Esophagus muscularis mucosa (tissue), 4 donors: ENCODE data around the gene HOXC12. TPM values are rescaled to one million over a fixed set of nuclear protein-coding genes. Genes with fewer than 3 reads are reported as not detected.

ENCODE experiments used
- DNase-seq: peaks from one replicate; pipeline ENCODE4 v3.0.0-alpha.2; 2017; ENCODE audit errors: extremely low spot score
- H3K27ac ChIP-seq, 4 donors: fragments of 200-600 bp; sonication (generic); replicated peaks in 1 of 4; 1 replicate in 3 of 4; 2 replicates in 1 of 4; pipeline ENCODE4 v1.5.1; 2016 to 2019; ENCODE audit warnings: mild to moderate bottlenecking in 1 of 4
- H3K27me3 ChIP-seq, 4 donors: fragments of 200-600 bp; sonication (generic); one replicate each; pipeline versions ENCODE4 v1.5.1 to v1.6.0; 2016 to 2019
- H3K36me3 ChIP-seq, 4 donors: fragments of 200-600 bp; sonication (generic); one replicate each; pipeline ENCODE4 v1.5.1; 2016 to 2019
- H3K4me1 ChIP-seq, 4 donors: fragments of 200-600 bp; sonication (generic); one replicate each; pipeline ENCODE4 v1.5.1; 2016 to 2019
- H3K4me3 ChIP-seq, 4 donors: fragments of 200-600 bp; sonication (generic); 1 replicate in 2 of 4; 2 replicates in 2 of 4; pipeline ENCODE4 v1.5.1; 2016 to 2019; ENCODE audit warnings: mild to moderate bottlenecking in 4 of 4, moderate library complexity in 1 of 4
- H3K9me3 ChIP-seq, 4 donors: fragments of 200-600 bp; sonication (generic); 1 replicate in 3 of 4; 2 replicates in 1 of 4; pipeline ENCODE4 v1.5.1; 2016 to 2019
- EP300 ChIP-seq: sonication (generic); formaldehyde crosslinking; IDR thresholded peaks from one replicate; pipeline ENCODE4 v1.6.1; 2017; ENCODE audit warnings: antibody characterized with exemption
- POLR2A ChIP-seq: fragments of 450-650 bp; IDR thresholded peaks from one replicate; pipeline ENCODE4 v1.6.1; 2017; ENCODE audit warnings: antibody characterized with exemption, moderate library complexity, mild to moderate bottlenecking, low read depth
- POLR2AphosphoS5 ChIP-seq, 2 donors: sonication (generic); formaldehyde crosslinking; IDR thresholded peaks; one replicate each; pipeline ENCODE4 v1.6.1; 2017; ENCODE audit warnings: antibody characterized with exemption in 2 of 2
- WGBS: methylation state at CpG from one replicate; pipeline ENCODE4 v1.1.5; 2018; 5-methylcytosine and 5-hydroxymethylcytosine counted together
- intact Hi-C: fragments of 100-400 bp; cut with DNase I; formaldehyde crosslinking; loops from one replicate; pipeline ENCODE4 v1.15.1; 2023
- total RNA-seq, 4 donors: library from RNA; depleted of rRNA; stranded (reverse); fragments of >200 nt; gene quantifications; one replicate each; pipeline versions ENCODE4 v1.1.0 to v1.2.1, GENCODE V29; 2016
- TF ChIP-seq, protein P1 (sequence below), 3 experiments: fragments of 200-600 bp in 2 of 3; fragments of 450-650 bp in 1 of 3; sonication (generic) in 2 of 3; IDR thresholded peaks; one replicate each; pipeline ENCODE4 v1.5.1; 2017 to 2019; ENCODE audit warnings: antibody characterized with exemption in 3 of 3, mild to moderate bottlenecking in 2 of 3, moderate library complexity in 1 of 3

The HOXC12 gene
- total RNA-seq, 4 donors from 2014 or later: not detected

DNA sequence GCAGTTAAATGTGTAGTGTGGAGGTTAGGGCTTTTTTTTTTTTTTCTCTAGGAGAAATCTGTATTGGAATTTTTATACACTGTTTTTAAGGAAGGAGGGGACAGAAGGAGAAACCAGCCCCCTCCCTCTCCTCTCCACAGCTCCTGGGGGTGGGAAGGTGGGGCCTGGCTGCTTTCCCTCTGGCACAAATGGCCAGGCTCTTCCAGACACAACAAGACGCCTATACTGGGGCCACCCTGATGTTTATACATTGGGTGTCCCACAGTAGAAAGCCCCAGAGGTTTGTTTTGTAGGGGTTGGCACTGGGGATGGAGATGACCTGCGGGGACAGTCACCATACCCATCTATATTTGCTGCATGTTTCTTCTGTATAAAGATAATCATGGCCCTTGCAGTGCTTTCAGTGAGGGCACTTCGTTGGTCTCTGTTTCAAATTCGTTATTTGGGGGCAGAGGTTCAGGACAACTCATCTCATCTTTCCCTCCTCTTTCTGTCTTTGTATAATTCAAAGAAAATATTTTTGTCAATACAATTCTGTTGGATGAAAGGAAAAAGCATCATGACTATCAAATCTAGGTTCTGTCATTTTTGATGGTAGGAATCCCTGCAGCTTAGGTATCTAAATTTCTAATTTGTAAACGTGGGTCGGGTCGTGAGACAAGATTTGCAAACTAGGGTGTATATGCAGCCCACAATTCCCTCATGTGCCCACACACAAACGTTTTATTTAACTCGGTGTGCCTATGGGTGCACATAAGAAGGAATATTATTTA, 22.3 kb downstream of the HOXC12 start:
- Histone ChIP-seq H3K36me3 (no peaks in the 10 kb centered on the region), H3K4me3 (no peak overlapping the region), H3K27ac (no peak overlapping the region), H3K27me3 (peaks cover 16 to 100% (median 90%) of the 10 kb centered on the region in 4 donors), H3K4me1 (peaks cover 24 to 30% (median 28%) of the 10 kb centered on the region in 4 donors), H3K9me3 (no peaks in the 10 kb centered on the region)
- DNase-seq: no peak
- TF ChIP-seq EP300: no peak
- TF ChIP-seq POLR2AphosphoS5 (IDR thresholded peaks at IDR 0.05): no peak
- TF ChIP-seq, protein P1, sequence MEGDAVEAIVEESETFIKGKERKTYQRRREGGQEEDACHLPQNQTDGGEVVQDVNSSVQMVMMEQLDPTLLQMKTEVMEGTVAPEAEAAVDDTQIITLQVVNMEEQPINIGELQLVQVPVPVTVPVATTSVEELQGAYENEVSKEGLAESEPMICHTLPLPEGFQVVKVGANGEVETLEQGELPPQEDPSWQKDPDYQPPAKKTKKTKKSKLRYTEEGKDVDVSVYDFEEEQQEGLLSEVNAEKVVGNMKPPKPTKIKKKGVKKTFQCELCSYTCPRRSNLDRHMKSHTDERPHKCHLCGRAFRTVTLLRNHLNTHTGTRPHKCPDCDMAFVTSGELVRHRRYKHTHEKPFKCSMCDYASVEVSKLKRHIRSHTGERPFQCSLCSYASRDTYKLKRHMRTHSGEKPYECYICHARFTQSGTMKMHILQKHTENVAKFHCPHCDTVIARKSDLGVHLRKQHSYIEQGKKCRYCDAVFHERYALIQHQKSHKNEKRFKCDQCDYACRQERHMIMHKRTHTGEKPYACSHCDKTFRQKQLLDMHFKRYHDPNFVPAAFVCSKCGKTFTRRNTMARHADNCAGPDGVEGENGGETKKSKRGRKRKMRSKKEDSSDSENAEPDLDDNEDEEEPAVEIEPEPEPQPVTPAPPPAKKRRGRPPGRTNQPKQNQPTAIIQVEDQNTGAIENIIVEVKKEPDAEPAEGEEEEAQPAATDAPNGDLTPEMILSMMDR (IDR thresholded peaks at IDR 0.05): no peak
- TF ChIP-seq POLR2A: no peak
- WGBS: 11% methylated on average over 9 of the region's 9 CpGs
- intact Hi-C loops: no loop called here

DNA sequence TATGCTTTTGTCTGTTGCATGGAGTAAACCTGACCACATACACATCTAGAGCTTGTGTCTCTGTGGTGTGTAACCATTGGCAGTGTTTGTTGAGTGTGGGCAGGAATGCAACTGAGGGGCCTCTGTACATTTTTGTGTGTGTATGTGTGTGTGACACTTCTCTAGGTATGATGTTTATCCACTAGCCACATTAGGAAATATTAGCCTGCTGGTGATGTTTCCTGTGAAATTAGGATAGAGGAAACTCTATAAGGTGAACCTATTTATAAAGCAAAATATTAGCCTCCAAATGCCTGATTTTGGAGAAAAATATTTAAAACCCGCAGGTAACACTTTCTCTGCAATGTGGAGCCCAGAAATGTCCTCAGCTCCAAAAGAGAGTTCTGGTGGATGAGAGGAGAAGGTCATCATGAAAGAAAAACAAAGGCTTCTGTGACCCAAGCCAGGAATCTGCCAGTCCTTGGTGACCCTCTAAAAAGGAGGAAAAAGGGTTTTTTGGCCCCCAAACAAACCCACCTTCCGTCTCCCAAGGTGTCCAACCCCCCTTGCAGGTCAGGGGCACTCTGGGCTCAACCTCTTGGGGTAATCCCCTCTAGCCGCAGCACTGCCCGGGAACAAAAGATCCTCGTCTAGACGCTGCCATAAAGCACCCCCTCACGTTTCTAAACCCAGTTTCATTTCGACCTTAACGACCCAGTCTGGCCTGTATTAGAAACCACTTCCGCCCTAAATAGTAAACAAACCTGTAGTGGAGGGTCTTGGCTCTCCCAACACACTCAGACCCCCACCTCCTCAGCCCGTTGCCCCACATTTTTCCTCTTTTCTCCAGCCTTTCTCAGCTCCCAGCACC, 23.1 kb downstream of the HOXC12 start:
- Histone ChIP-seq H3K9me3 (no peaks in the 10 kb centered on the region), H3K4me1 (peaks cover 24 to 30% (median 27%) of the 10 kb centered on the region in 4 donors), H3K27me3 (peaks cover 18 to 100% (median 89%) of the 10 kb centered on the region in 4 donors), H3K4me3 (no peak overlapping the region), H3K36me3 (no peaks in the 10 kb centered on the region), H3K27ac (no peak overlapping the region)
- WGBS: 4% methylated on average over 10 of the region's 11 CpGs
- intact Hi-C loops: no loop called here
- TF ChIP-seq EP300 (no peak), POLR2AphosphoS5 (IDR thresholded peaks at IDR 0.05) (no peak), POLR2A (no peak)
- TF ChIP-seq, protein P1 (IDR thresholded peaks at IDR 0.05): no peak
- DNase-seq: no peak

DNA sequence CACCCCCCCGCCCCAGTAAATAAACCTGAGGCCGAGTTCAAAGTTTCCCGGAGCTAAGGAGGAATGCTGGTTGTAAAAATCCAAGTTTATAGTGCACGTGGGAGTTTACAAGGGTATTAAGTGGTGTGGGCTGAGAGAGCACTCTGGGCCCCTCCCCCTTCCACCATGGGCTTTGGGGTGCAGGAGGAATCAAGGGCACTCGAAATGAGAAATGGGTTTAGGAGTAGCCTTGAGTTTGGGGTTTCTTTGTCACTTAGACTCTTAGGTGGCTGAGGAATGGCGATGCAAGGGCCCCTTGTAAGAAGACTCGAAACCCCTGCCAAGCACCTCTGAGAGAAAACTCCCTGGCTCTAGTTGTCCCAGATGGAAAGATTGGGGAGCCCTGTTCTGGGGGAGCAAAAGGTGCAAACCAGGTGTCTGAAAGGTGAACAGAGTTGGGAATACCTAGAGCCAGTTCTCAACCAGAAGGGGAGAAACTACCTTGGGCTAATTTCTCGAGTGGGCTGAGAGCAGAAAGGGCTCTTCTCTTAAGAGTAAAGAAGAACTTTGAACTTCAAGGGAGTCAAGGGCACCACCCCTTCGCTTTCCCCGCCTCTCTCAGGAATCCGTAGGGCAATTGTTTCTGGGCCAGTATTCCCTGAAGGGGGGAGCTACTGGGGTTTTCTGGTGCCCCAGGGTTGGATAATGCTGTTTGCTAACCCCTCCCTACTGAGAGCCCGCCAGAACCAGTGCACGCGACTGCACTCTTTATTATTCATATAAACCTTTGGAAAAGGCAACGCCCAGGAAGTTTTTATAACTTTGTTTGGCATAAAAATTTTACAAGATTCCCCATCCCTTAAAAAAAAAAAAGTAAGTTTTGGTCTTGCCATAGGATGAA, 24.0 kb downstream of the HOXC12 start:
- no peak for DNase-seq
- Histone ChIP-seq H3K27ac (no peak overlapping the region), H3K4me1 (peaks cover 16 to 25% (median 21%) of the 10 kb centered on the region in 4 donors), H3K36me3 (no peaks in the 10 kb centered on the region), H3K4me3 (no peak overlapping the region), H3K9me3 (no peaks in the 10 kb centered on the region), H3K27me3 (peaks cover 11 to 100% (median 89%) of the 10 kb centered on the region in 4 donors)
- intact Hi-C loops: no loop called here
- TF ChIP-seq, protein P1 (IDR thresholded peaks at IDR 0.05): no peak
- no peak for TF ChIP-seq EP300
- TF ChIP-seq POLR2AphosphoS5 (IDR thresholded peaks at IDR 0.05): no peak
- no peak for TF ChIP-seq POLR2A
- WGBS: 13% methylated on average over 15 of the region's 15 CpGs

DNA sequence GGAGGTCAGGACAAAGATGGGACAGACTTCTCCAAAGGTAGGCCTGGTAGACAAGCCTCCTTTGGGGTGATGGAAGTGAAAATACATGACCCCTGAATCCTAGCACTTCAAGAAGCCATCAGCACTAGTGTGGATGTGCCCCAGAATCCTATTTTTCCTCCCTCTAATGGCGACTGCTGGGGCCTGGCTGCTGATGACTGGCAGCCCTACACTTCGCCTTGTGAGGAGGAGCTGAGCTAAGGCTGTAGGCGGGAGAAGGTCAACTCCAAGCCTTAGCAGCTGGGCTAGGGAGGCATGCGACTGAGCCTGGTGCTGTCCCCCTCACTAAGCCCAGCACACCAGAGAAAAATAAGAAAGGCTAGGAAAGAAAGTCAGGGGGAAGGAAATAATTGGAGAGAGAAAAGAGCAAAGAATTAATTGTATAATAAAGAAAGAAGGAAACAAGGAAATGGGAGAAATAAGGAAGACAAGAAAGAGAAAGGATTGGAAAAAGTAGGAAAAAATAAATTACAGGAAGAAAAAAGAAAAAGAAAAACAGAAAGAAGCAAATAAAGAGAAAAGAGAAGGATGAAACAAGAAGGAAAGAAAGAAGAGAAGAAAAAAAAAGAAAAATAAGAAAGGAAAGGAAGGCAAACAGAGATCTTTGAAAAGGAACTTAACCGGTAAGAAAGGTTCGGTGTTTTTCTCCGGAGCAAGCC, 25.6 kb downstream of the HOXC12 start:
- intact Hi-C loops: no loop called here
- H3K4me3 ChIP-seq: no peak overlapping the region
- no peak overlapping the region for H3K27ac ChIP-seq
- 25% methylated on average over 7 of the region's 7 CpGs for WGBS
- TF ChIP-seq, protein P1 (IDR thresholded peaks at IDR 0.05): no peak
- TF ChIP-seq POLR2AphosphoS5 (IDR thresholded peaks at IDR 0.05) (no peak), EP300 (no peak), POLR2A (no peak)
- peaks cover 15 to 100% (median 89%) of the 10 kb centered on the region in 4 donors for H3K27me3 ChIP-seq
- DNase-seq: no peak
- H3K9me3 ChIP-seq: no peaks in the 10 kb centered on the region
- no peaks in the 10 kb centered on the region for H3K36me3 ChIP-seq
- H3K4me1 ChIP-seq: peaks cover 6 to 25% (median 21%) of the 10 kb centered on the region in 4 donors
